NCI-H2171 (cell line): ENCODE data around the gene BHLHA15.

Source experiments
- DNase-seq: peaks from one replicate; lab custom pipeline; 2025; lab: John Stamatoyannopoulos, UW

BHLHA15 gene

DNA sequence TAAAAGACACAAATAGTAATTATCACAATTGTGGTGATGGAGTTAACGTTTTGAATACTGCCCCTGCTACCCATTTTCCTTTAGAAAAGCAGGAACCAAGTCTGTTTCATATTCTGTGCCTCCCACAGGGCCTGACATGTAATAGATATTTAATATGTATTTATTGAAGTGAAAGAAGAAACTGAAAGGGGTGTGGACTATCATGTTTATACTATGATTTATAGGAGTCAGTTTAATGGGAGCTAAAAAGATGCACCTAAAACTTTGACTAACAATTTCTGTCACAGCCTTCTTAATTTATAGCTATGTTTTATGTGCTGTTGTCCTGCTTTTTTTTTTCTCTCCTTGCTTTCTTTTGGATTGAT, 24.1 kb upstream of the BHLHA15 start:
- no peak for DNase-seq

DNA sequence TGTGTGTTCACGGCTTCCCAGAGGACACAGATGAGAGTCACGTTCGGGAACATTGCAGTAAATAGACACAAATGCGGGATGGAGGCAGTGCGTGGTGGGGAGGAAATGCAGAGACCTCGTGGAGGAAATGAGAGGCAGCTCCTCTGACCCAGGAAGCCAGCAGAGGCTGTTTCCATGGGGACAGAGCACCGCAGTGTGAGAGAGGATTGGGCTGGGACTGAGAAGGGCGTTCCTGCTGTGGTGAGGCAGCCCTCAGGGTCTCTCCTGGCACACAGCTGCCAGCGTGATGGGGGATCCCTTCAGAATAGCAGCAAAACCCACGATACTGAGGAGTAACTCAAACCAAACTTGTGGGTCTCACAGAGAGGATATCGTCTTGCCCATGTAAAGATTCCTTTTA, 21.7 kb upstream of the BHLHA15 start:
- no peak for DNase-seq

GRCh38 chr7:98191668-98192431, 19.4 kb upstream of the BHLHA15 start:
- DNase-seq, result no peak

- no peak for DNase-seq
Observed at GRCh38 chr7:98192781-98193457, 18.3 kb upstream of the BHLHA15 start.

- DNase-seq, result no peak
Observed at GRCh38 chr7:98193474-98194180, 17.6 kb upstream of the BHLHA15 start.

- no peak for DNase-seq
Observed at GRCh38 chr7:98194186-98194585, 17.1 kb upstream of the BHLHA15 start.

DNA sequence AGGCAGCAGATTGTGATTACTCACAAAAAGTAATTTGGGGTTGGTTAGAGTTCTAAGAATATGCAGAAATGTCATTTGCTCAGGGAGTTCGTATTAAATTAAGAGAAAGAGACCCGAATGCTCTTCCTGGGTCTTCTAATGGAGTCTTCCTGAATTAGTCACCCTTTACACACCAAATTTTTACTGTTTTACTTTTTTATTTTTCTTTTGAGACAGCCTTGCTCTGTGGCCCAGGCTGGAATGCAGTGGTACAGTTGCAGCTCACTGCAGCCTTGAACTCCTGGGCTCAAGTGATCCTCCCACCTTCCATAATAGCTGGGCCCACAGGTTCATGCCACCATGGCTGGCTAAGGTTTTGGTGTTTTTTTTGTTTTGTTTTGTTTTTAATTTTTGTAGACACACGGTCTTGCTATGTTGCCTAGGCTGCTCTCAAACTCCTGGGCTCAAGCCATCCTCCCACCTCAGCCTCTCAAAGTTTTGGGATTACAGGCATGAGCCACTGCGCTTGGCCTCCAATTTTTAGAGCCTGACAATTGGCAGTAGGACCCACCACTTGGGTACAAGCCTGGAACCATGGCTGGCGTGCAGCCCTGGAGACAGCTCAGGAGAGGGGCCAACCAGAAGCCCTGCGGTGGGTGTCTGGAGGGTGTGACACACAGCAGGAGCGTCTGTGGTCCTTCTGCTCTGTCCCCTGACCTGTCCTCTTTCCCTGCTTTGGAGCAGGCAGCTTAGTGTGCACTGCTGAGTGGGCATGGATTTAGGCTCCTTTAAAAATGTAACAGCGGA, 16.4 kb upstream of the BHLHA15 start:
- no peak for DNase-seq

DNA sequence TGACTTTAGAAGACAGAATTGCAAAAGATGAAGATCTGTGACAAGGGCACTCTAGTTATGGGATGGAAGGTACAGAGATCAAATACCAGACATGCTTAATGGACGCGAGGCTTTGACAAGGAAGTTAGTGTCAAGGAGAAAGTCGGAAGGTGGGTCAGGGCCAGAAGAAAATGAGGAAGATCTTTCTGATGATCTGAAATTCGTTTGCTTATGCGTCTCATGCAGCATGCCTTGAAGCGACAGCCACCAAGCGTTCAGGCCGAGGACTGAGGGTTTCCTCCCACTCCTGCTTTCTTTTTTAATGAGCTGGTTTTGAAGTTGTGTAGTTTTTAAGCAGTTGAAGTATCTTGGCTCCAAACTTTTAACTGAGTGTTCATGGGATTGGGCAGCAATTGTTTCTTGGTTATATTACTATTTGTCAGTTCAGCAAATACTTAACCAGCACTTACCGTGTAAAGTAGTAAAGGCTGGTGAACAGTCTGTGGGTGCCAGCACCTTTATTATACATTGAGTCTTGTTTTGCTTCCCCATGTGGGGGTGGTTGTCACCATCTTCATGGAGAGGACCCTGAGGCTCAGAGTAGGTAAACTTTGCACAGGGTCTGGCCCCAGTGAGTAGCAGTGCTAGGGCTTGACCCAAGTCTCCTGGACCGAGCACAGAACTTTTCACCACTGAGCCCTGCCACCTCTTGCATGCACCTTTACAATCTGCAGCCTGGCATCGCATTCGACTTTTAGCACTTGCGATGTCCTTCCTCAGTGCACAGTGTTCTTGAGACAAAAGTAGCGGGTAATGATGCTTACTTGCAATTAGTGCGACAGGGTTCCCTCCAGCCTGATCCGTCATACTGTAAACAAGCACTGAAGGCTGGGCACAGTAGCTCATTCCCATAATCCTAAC, 14.3 kb upstream of the BHLHA15 start:
- no peak for DNase-seq

GRCh38 chr7:98199131-98199530, 12.1 kb upstream of the BHLHA15 start:
- DNase-seq, result no peak

- no peak for DNase-seq
Observed at GRCh38 chr7:98200364-98200763, 10.9 kb upstream of the BHLHA15 start.

GRCh38 chr7:98202367-98203195, 8.7 kb upstream of the BHLHA15 start:
- DNase-seq, result no peak

DNA sequence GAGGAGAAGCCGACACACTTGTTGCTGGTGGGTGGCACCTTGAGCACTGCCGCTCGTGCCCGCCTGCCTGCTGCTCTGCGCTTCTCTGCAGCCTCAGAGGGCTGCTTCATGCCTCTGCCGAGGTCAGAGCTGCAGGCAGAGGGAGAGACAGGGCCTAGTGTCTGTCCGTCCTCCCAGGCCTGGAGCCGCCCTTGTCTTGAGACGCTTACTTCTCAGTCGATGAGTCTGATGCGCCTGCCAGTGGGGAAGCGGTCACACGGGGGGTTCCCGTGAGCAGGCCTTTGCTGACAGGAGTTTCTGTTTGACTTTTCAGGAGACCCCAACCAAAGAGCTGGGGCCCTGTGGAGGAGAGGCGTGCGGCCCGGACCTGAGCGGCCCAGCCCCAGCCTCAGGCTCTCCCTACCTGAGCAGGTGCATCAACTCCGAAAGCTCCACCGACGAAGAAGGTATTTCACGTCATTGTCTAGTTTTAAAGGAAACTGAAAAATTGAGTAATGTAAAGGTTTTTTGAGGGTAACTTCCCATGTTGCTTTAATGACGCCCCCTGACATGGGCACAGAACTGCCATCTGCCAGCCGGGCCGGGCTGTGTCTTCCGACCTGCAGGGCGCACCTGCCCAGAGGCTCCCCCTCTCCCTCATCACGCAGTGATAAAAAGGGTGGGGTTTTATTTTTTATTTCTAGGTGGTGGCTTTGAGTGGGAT, 7.8 kb upstream of the BHLHA15 start:
- DNase-seq, result no peak

DNA sequence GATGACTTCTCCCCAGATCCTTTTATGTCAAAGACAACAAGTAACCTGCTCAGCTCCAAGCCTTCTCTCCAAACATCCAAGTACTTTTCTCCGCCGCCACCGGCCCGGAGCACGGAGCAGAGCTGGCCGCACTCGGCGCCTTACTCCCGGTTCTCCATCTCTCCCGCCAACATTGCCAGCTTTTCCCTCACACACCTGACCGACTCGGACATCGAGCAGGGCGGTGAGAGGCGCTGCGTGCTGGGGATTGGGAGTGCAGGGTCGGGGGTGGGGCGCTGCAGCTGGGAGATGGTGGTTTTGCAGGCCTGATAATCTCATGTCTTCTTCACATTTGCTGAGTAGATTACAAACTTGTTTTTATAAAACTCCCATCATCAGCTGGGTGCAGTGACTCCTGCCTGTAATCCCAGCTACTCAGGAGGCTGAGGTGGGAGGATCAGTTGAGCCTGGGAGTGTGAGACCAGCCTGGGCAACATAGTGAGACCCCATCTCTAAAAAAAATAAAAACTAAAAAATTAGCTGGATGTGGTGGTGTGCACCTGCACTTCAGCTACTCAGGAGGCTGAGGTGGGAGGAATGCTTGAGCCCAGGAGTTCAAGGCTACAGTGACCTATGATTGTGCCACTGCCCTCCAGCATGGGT, 7.2 kb upstream of the BHLHA15 start:
- DNase-seq, result no peak

- DNase-seq, result no peak
Observed at GRCh38 chr7:98204670-98205069, 6.6 kb upstream of the BHLHA15 start.

GRCh38 chr7:98205162-98205845, 5.9 kb upstream of the BHLHA15 start:
- DNase-seq, result no peak

DNA sequence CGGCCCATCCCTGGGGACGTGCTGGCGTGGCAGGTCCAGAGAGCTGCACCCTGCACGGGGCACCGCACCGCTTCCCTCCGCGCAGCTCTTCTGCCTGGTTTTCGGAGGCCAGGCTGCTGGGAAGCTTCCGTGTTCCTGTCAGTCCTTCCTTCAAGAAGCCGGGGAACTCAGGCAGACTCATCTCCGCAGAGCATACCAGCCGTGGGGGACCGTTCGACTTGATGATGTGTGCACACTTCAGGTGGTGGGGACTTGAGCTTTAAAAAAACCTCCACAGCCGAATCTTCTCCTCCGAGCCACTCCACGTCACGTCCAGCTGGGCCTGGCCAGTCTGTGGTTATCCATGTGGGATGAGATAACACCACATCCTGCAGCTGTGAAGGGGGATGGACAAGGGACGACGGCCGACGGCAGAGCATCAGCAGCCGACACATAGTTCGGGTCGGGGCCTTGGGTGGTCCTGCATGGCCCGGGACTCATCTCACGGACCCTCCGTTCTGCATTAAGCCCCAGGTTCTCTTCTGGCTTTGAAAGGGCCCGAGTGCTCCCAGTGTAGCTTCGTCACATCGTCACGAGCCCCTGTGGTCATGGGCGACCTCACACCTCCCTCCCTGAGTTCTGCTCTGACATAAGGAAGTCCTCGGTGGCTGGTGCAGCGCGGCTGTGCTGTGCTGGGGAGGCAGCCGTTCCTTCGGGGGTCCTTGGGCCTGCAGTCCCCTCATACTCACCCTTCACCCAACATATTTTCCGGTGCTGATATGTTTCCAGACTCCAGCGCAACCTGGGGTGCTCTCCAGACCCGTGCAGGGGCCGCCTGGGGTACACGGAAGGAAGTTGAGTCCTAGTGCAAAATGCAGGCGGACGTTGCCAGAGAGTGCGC, 4.5 kb upstream of the BHLHA15 start:
- DNase-seq, result no peak

DNA sequence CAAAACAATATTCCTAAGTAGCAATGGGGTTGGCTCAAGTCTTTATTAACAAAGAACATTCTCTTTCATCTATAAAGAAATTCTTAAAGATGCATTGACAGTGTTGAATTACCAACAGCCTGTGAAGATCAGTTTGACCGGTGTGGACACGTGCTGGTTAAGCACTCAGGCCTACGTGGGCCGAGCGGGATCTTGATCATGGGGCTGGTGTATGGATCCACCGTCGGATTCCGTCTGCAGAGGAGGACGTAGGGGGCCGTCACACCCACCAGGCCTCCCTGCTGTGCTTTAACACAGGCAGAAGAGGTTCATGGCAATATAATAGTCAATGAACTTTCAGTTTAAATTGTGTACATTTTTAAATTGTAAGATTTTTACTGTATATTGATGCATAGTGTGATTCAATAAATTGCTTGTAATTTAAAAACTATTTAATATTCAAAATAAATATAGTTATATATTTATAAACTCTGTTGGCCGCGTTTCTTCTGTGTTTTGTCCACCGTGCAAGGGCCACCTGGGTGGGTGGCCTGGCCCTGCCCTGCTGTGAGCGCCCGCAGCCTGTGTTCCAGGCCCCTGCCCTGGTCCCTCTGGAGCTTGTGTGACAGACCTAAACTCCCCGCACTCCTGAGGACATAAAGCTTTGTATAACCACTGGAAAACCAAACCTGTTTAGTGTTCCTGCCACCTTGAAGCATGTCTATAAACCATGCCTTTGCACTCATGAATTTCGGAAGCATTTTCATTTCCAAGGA, 1.9 kb upstream of the BHLHA15 start:
- no peak for DNase-seq
